HG03575 (cell line): ENCODE measurements around the gene CPSF4.

Experiments
- ATAC-seq: cut with Tn5 transposase; IDR thresholded peaks from one replicate; pipeline ENCODE4 v1.9.1; 2021; ENCODE audit not compliant: unreplicated experiment, insufficient number of reproducible peaks, low FRiP score; ENCODE audit errors: extremely low read depth

Gene CPSF4

GRCh38 chr7:99438573-99439480, at the start of gene CPSF4, which contains the start of gene PTCD1:
TSS of gene CPSF4 (plus strand) at chr7:99438943. CDS start at chr7:99439083, 140 bp downstream.
TSS of gene PTCD1 (minus strand) at chr7:99438798. CDS start at chr7:99435242, 3,556 bp downstream.
- ATAC-seq = peak; percentile 42

GRCh38 chr7:99389772-99390171, 49.0 kb upstream of the CPSF4 start:
- ATAC-seq = no peak

GRCh38 chr7:99390941-99391602, 47.7 kb upstream of the CPSF4 start:
- ATAC-seq = no peak

GRCh38 chr7:99392046-99392445, 46.7 kb upstream of the CPSF4 start:
- no peak for ATAC-seq

GRCh38 chr7:99392659-99393354, 45.9 kb upstream of the CPSF4 start:
- ATAC-seq = no peak

GRCh38 chr7:99393355-99394187, 45.2 kb upstream of the CPSF4 start:
- ATAC-seq = no peak

GRCh38 chr7:99394188-99394502, 44.6 kb upstream of the CPSF4 start:
- no peak for ATAC-seq

- ATAC-seq = no peak
These were observed 43.0 kb upstream of the CPSF4 start for GRCh38 chr7:99395616-99396327.

- no peak for ATAC-seq
These were observed 42.1 kb upstream of the CPSF4 start for GRCh38 chr7:99396418-99397296.

- no peak for ATAC-seq
These were observed 41.3 kb upstream of the CPSF4 start for GRCh38 chr7:99397297-99397983.

GRCh38 chr7:99398891-99399445, 39.8 kb upstream of the CPSF4 start:
- ATAC-seq = no peak

GRCh38 chr7:99399597-99399996, 39.1 kb upstream of the CPSF4 start:
- ATAC-seq = no peak

GRCh38 chr7:99402854-99403253, 35.9 kb upstream of the CPSF4 start:
- no peak for ATAC-seq

- no peak for ATAC-seq
These were observed 35.0 kb upstream of the CPSF4 start for GRCh38 chr7:99403764-99404163.

GRCh38 chr7:99404235-99404976, 34.3 kb upstream of the CPSF4 start:
- ATAC-seq = no peak

GRCh38 chr7:99404977-99405320, 33.8 kb upstream of the CPSF4 start:
- ATAC-seq = no peak
